NCI-H526 (cell line): ENCODE data around the gene GPR89B.
"Not testable (repeated sequence)": the region's sequence is repeated elsewhere in the genome, so short reads cannot be mapped to it uniquely, and the experiment has no call there.

ENCODE experiments used
- DNase-seq, 2 experiments: peaks; one replicate each; lab custom pipeline; 2025; lab: John Stamatoyannopoulos, UW

The GPR89B gene

GRCh38 chr1:147940456-147940855 lies 12.2 kb downstream of the GPR89B start:
- not testable (repeated sequence) for DNase-seq

- DNase-seq, result not testable (repeated sequence)
Measured at GRCh38 chr1:147942563-147942962, 14.3 kb downstream of the GPR89B start.

- DNase-seq, result not testable (repeated sequence)
Measured at GRCh38 chr1:147949517-147949916, 21.3 kb downstream of the GPR89B start.

GRCh38 chr1:147958906-147959305 lies 30.7 kb downstream of the GPR89B start:
- DNase-seq, result not testable (repeated sequence)

GRCh38 chr1:147959680-147960079 lies 31.5 kb downstream of the GPR89B start:
- DNase-seq, result not testable (repeated sequence)

GRCh38 chr1:147964575-147964974 lies 36.4 kb downstream of the GPR89B start:
- DNase-seq, result not testable (repeated sequence)

GRCh38 chr1:147966657-147967056 lies 38.4 kb downstream of the GPR89B start:
- not testable (repeated sequence) for DNase-seq

- not testable (repeated sequence) for DNase-seq
Measured at GRCh38 chr1:147978896-147979651, 50.9 kb downstream of the GPR89B start.

- DNase-seq, result peak; percentile 68 to 76
Measured at GRCh38 chr1:147985374-147985773, 57.2 kb downstream of the GPR89B start.

- not testable (repeated sequence) for DNase-seq
Measured at GRCh38 chr1:147987893-147988292, 59.7 kb downstream of the GPR89B start.

GRCh38 chr1:147992916-147993315 lies 64.7 kb downstream of the GPR89B start:
- DNase-seq, result not testable (repeated sequence)

- not testable (repeated sequence) for DNase-seq
Measured at GRCh38 chr1:147993400-147993799, 65.2 kb downstream of the GPR89B start.

- DNase-seq, result not testable (repeated sequence)
Measured at GRCh38 chr1:147993825-147994615, 65.8 kb downstream of the GPR89B start.

- DNase-seq, result not testable (repeated sequence)
Measured at GRCh38 chr1:147996088-147996487, 67.9 kb downstream of the GPR89B start.

GRCh38 chr1:148007724-148008123 lies 79.5 kb downstream of the GPR89B start:
- not testable (repeated sequence) for DNase-seq

- DNase-seq, result no peak
Measured at GRCh38 chr1:148010527-148010926, 82.3 kb downstream of the GPR89B start.

GRCh38 chr1:148013177-148014144 lies 85.2 kb downstream of the GPR89B start:
- DNase-seq, result not testable (repeated sequence)

GRCh38 chr1:148014289-148015200 lies 86.3 kb downstream of the GPR89B start:
- DNase-seq, result peak in 1 of 2 experiments; percentile 36

GRCh38 chr1:148024918-148025317 lies 96.7 kb downstream of the GPR89B start:
- not testable (repeated sequence) for DNase-seq

GRCh38 chr1:148027004-148027403 lies 98.8 kb downstream of the GPR89B start:
- DNase-seq, result not testable (repeated sequence)

- not testable (repeated sequence) for DNase-seq
Measured at GRCh38 chr1:148032247-148032646, 104.0 kb downstream of the GPR89B start.
